NCI-H2081 (cell line): ENCODE data around the gene UBL3.
A peak's percentile ranks its signal among the peaks of the same experiment; 100 is the strongest.

Source experiments
- DNase-seq, 2 experiments: peaks; one replicate each; lab custom pipeline; 2025; lab: John Stamatoyannopoulos, UW

UBL3 gene

GRCh38 chr13:29758531-29759114 is 91.8 kb downstream of the UBL3 start:
- DNase-seq, result no peak

- no peak for DNase-seq
Observed at GRCh38 chr13:29756506-29756905, 93.9 kb downstream of the UBL3 start.

DNA sequence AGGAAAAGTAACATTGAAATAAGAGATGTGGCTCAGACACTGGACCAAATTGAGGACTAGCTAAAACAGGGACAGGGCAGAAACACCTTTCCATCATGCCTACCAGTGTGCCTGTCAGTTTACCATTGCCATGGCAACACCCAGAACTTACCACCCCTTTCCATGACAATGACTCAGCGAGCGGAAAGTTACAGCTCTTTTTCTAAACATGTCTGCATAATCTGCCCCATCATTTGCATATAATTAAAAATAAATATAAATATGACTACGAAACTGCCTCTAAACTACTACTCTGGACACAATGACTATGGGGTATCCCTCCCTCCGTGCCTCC is 96.0 kb downstream of the UBL3 start:
- no peak for DNase-seq

DNA sequence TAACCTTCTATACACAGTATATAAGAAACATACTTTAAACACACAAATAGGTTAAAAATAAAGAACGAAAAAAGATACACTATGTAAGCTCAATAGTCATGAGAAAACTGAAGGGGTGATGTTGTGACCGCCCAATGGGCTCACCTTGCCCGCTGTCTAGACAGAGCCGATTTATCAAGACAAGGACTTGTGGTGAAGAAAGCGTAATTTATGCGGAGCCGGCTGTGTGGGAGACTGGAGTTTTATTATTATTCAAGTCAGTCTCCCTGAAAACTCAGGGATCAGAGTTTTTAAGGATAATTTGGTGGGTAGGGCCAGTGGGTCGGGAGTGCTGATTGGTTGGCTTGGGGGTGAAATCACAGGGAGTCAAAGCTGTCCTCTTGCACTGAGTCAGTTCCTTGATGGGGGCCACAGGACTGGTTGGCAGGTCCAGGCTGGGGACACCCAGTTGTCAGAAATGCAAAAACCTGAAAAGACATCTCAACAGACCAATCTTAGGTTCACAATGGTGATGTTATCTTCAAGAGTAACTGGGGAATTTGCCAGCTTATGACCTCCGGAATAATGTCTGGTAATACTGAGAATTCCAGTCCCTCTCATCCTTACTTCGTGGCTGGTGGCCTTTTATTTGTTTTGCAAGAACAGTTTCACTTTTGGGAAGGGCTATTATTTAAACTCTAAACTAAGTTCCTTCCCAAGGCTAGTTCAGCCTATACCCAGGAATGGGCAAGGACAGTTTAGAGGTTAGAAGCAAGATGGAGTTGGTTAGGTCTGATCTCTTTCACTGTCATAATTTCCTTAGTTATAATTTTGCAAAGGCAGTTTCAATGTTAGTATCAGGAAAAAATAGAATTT is 96.6 kb downstream of the UBL3 start:
- no peak for DNase-seq

DNA sequence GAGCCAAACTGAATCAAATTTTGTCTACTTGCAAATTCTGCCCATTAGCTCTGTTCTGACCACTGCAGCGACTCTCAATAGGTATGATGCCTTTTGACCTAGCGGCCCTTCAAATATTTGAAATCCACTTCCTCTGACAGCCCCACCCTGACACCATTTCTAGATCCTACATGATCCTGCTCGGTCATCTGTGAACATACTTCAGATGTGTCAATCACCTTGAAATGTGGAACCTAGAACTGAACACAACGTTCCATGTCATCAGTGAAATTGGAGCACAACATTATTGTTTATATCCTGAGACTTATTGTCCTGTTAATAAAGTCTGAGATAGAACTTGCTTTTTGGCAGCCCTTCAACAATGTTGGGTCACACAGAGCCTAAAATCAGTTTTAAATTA is 98.2 kb downstream of the UBL3 start:
- DNase-seq, result no peak

- DNase-seq, result no peak
Observed at GRCh38 chr13:29750183-29750530, 100.3 kb downstream of the UBL3 start.

GRCh38 chr13:29749401-29750182 is 100.8 kb downstream of the UBL3 start:
- peak in 1 of 2 experiments; percentile 25 for DNase-seq

DNA sequence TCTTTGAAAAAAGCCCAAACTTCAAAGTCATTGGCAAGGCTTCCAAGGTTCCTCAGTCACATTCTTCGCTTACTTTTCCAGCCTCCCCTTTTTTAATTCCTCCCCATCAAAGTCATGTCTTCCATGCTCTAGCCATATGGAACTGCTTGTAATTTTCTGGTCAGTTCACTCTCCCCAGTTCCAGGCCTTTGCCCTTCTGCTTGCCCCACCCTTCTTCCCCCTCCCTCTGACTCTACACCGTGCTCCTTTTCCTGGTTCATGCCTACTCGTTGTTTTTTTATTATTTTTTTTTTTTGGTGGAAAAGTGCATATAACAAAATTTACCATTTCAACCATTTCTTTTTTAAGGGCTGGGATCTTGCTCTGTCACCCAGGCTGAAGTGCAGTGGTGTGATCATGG is 102.3 kb downstream of the UBL3 start:
- DNase-seq, result no peak

DNA sequence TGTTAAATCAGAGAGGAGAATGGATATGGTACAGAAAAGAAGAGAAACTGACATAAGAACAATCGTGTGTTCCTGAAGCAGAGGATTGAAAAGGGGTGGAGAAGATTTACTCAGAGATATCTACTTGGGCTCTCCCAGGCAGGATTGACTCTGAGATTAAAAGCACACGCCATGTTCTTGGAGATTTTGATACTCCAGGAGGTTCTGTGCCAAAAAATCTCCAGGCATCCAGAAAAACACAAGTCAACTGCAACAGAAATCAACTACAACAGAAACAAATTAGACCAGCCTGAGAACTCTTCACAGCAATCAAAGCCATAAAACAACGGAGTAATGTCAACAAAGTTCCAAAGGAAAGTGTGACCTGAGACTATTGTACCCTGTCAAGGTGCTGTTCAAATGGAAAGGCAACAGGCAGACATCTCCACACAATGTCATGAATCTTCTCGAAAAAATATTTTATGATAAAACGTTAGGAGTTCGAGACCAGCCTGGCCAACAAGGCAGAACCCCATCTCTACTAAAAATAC is 104.2 kb downstream of the UBL3 start:
- DNase-seq, result no peak

GRCh38 chr13:29745704-29746103 is 104.7 kb downstream of the UBL3 start:
- DNase-seq, result no peak

DNA sequence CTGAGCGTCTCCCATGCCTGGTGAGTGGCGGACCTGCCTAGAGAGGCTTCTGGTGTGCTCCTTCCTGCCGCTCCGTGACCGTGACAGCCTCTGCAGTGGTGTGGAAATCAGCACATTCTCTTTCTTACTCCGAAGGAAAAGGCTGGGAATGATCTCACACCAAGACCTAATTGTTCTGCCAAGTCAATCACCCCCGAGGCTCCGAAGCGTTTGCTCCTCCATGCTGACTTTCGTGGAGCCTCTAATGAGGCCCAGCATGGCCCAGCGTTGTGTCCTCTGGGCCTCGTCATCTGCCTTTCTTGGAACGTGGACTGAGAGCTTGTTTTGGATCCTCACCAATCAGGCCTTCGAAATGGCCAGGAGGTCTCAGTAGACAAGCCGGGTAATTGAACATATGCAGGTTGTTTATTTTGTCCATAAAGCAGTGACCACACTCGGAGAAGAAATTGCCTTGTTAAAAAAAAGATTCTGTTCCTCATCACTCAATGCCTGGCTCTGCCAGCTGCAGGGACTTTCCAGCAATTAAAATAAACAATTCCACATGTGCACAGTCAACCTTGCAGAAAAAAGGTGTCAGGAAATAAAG is 107.1 kb downstream of the UBL3 start:
- no peak for DNase-seq

GRCh38 chr13:29740961-29741360 is 109.5 kb downstream of the UBL3 start:
- DNase-seq, result no peak

- no peak for DNase-seq
Observed at GRCh38 chr13:29737061-29737460, 113.4 kb downstream of the UBL3 start.

DNA sequence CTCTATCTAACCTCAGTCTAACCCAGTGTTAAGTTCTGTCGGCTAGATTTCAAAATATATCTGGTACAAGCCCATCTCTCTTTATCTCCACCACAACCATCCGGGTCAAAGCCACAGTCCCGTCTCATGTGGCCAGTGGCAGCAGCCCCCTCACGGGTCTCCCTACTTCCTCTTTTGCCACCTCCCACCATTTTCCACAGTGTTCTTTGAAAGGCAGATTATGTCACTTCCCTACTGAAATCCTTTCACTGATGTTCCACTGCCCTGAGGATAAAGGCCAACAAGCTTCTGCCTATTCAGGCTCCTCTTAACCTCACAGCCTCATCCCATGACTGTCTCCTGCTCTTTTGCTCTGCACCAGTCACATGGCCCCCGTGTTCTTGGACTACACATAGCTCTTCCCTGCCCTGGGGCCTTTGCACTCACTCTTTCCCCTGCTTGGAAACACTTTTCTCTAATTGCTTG is 117.2 kb downstream of the UBL3 start:
- no peak for DNase-seq

- DNase-seq, result no peak
Observed at GRCh38 chr13:29730253-29730652, 120.2 kb downstream of the UBL3 start.

DNA sequence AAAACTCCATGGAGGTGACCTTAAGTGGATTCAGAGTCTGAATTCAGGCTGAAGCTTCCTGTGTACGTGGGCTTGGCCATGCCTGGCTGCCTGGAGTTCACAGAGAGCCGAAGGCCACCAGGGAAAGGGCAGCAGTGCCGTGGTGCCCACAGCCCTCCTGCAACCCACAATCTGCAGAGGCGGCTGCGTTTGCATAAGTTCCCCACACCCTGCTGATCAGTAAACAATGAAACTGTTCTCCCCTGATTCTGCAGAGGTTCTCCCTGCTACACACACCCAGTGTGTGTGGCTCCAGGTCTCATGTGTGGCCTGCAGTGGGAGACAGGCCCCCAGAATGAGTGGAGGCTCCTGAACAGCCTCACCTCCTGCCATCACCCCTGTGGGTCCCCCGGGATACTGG is 128.0 kb downstream of the UBL3 start:
- no peak for DNase-seq

DNA sequence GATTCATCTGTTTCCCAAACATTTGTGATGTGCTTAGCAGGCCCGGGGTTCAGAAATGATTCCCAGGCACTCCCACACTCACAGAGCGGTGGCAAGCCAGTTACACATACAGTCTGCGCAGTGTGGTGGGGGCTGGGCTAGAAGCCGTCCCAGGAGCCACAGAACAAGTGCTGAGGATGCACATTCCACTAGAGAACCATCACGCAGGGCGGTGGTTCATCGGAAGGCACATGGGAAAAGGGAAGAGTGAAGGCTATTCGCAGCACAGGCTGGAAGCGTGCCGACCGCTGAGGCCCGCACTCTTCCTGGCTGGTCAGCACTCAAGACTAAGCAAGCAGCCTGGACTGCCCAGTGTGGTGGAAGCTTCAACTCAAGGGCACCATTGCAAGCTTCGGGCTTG is 128.7 kb downstream of the UBL3 start:
- DNase-seq, result no peak

DNA sequence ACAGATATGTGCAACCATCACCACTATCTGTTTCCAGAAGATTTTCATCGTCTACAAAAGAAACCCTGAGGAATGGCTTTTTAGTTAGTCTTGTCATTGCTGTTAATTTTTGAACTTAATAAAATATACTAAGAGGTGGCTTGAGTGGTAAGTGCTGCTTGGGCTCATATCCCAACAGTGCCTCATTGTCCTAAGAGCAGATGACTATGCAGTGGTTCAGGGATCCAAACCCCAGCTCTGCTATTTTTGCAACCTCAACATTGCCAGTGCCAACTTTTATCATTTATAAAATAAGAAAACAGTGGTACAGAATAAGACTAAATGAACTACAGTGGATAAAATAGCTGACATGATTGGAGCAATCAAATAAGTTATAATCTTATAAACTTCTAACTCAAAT is 131.7 kb downstream of the UBL3 start:
- DNase-seq, result no peak

- DNase-seq, result no peak
Observed at GRCh38 chr13:29716493-29716892, 133.9 kb downstream of the UBL3 start.
